NCI-H1694 (cell line): ENCODE measurements around the gene ERGIC3.
"Not testable (repeated sequence)": the region's sequence is repeated elsewhere in the genome, so short reads cannot be mapped to it uniquely, and the experiment has no call there.

Source experiments
- DNase-seq: peaks from one replicate; lab custom pipeline; 2025; lab: John Stamatoyannopoulos, UW

Gene ERGIC3

DNA sequence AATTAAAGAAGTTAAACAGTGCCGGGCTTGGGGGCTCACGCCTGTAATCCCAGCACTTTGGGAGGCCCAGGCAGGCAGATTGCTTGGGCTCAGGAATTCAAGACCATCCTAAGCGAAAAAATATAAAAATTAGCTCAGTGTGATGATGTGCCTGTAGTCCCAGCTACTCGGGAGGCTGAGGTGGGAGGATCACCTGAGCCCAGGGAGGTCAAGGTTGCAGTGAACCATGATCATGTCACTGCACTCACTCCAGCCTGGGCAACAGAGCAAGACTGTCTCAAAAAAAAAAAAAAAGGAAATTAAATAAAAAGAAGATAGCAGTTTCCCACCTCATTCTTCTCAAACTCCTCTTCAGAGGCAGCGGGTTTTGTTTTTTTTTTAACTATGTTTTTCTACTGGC lies 24.1 kb upstream of the ERGIC3 start:
- DNase-seq = not testable (repeated sequence)

DNA sequence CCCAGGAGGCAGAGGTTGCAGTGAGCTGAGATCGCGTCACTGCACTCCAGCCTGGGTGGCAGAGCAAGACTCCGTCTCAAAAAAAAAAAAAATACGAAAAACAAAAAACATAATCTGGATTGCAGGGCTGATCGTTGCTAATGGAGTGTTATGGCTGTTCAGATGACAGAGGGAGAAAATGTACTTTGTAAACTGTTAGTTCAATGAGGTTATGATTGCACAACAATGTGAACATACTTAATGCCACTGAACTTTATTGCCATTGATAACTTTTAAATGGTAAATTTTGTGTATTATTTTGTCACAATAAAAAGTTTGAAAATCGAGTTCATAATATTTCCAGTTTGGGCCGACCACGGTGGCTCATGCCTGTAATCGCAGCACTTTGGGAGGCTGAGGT lies 22.9 kb upstream of the ERGIC3 start:
- no peak for DNase-seq

DNA sequence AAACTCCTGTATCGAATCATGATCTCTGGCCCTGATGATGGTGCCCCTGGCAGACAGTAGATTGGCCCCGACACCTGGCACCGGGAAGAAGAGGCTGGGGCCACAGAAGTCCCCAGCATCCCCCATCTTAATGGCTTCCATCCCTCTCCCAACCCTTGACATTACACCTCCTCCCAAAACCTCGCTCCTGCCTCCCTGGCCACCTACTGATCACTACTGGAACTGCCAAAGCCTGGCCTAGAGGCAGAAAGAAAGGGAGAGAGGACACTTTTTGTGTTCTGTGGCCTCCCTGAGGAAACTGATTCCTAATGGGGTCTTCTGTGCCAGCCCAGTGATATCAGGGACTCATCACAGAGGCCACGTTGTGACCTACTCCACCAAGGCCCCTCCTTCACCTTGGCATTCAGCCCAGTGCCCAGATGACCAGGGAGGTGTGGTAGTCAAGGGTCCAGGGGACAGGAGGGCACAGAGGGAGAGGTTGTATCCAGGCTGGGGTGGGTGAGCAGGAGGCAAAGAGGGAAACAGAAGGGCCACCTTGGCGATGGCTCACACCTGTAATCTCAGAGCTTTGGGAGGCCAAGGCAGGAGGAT lies 18.5 kb upstream of the ERGIC3 start:
- no peak for DNase-seq

DNA sequence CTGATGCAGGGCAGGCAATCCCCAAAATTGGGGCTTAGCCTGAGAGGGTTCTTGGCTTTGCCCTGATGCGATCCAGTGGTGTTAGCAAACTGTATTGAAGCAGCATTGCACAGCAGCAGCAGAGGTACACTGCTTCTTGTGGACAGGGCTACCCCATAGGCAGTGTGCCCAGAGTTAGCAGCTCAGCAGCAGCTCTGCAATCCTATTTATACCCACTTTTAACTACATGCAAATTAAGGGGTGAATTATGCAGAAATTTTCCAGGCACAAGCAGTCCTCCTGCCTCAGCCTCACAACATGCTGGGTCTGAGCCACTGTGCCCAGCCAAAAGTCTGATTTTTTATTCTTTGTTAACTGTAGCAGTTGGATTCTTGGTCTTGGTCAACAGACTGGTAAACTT lies 16.2 kb upstream of the ERGIC3 start:
- DNase-seq = no peak

DNA sequence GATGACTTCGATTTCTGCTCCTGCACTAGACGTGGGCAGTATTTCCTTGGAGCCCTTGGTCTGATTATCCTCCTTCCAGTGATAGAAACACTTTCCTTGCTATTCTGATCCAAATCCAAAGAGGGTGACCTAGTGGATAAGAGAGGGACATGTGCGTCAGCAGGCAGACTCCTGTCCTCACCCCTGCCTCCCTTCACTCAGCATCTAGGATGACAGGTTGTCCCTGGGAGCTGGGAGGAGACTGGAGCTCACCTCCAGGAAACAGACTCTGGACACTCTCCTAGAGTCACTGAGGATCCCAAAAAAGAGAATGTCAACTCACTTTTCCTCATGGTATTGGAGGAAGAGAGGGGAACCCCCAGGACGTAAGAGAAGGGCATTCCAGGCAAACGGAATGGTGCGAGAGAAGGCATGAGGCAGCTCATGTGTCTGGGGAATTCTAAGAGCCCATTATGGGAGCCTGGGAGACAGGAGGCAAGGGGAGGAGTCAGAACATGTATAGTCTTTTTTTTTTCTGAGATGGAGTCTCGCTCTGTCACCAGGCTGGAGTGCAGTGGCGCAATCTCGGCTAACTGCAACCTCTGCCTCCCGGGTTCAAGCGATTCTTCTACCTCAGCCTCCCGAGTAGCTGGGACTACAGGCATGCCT lies 14.6 kb upstream of the ERGIC3 start:
- no peak for DNase-seq

DNA sequence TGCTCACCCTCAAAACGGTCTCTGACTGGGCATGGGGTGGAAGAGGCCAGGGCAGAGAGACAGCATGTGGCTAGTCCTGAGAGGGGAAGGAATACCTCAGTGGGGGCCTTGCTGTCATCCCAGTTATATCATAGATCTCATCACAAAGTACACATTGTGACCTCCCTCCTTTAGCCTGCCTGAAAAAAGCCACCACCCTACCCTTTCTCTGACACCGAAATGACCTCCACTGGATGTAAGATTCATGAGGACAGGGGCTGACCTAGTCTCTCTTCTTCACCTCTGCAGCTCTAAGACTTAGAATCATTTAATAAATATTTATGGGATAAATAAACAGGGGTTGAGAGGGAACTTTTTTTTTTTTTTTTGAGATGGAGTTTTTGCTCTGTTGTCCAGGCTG lies 12.3 kb upstream of the ERGIC3 start, which contains the start of gene C20orf173:
TSS of gene C20orf173 (minus strand) at position 101 of the 400 bp plus-strand sequence. CDS start 279 bp downstream, outside the sequence.
- no peak for DNase-seq

DNA sequence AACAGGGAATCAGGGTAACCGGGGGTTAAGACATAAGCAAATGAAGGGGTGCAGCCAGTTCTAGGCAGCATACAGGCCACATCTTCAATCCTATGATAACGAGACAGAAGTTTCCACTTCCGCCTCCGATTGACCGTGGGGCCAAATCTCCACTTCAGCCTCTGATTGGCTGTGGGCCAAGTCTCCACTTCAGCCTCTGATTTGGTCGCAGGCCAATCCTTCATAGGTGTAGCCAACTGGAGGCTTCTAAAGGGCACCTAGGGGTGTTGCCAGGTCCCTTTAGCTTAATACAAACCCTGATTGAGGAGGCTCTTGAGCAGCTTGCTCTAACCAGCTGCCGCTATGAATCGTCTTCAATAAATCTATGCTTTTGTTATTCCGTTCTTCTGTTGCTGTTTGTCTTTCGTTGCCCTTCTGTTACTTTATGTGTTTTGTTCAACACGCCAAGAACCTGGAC lies 2.1 kb upstream of the ERGIC3 start:
- no peak for DNase-seq

DNA sequence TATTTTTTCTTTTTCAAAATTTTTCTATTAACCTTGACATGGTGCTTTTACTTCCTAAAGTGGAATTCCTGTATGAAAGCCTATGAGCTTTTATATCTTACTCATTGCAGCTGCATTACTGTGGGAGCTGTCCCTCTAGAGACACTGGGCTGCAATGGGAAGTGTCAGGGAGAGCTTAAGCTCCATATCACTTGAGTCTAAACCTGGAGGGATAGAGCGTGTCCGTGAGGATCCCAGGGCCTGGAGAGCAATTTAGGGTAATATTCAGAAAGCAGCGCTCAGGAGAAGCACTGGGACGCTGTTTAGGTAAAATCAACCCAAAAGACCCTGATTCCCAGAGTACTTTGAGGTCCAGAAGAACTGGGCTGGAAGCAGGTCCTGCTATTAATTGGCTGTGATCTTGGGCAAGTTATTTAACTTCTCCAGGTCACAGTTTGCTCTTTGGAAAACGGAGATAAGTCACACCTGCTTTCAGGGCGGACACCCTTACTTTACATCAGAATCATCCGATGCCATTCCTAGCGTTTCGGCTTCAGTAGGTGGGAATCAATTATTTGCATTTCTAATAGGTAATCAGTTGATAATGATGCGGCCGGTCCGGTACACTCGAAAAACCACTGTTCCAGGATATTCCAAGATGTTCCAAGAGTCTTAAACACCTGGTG lies 628 bp upstream of the ERGIC3 start:
- DNase-seq = no peak

DNA sequence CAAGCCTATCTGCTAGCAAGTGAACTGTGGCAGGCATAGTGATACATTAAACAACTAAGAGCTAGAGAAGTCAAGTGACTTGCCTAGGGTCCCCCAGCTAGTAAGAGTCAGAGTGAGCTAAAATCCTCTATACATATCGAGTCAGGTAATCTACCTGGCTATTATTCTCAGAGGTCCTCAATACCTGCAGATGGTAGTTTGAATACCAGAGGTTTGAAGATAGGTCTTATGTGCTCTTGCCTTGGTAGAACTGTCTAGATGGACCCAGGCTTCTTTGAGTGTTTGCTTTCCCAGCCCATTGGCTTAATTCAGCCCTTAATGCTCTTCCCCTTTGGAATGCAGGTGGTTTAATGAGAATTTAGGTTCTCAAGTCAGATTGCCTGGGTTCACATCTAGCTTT lies 1.1 kb downstream of the ERGIC3 start:
- DNase-seq = no peak

DNA sequence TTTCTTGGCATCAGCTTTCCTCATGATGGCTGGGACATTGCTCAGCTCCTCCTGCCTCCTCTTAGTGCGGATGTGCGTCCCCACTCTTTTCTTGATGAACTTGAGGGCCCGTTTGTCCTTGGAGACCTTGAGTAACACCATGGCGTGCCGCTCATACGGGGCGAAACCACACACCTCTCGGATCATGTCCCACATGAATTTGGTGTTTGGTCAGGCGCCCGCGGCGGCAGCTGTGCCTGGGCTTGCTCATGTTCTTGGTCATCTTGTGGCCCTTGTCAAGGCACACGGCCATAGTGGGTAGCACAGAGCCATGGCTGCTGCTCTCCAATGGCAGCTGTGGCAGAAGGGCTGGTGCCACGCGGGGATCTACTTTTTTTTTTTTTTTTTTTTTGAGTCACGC lies 2.6 kb downstream of the ERGIC3 start:
- DNase-seq = no peak

DNA sequence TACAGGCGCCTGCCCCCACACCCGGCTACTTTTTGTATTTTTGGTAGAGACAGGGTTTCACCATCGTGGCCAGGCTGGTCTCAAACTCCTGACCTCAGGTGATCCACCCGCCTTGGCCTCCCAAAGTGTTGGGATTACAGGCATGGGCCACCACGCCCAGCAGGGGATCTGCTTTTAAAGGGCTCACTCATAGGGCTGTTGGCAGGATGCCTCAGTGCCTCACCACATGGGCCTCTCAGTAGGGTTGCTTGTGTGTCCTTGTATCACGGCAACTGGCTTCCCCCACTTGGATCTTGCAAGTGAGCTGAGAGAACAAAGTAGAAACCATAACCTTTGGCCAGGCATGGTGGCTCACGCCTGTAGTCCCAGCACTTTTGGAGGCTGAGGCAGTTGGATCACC lies 3.1 kb downstream of the ERGIC3 start:
- DNase-seq = not testable (repeated sequence)

DNA sequence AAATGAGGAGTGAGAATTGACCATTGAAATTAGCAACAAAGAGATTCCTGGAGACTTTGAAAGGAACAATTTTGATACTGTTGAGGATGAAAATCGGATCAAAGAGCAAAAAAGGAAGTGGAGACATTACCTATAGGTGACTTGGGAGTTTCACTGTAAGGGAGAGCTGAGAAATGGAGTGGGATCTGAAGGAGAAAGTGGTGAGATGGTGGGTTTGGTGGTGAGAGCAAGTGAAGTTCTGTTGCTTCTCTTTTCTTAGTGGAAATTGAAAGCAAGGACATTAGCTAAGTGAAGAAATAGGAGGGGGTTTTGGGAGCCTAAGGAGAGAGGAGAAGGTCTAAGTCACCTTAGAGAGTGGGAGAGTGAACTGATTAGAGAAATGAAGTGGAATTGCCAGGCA lies 4.2 kb downstream of the ERGIC3 start:
- no peak for DNase-seq

DNA sequence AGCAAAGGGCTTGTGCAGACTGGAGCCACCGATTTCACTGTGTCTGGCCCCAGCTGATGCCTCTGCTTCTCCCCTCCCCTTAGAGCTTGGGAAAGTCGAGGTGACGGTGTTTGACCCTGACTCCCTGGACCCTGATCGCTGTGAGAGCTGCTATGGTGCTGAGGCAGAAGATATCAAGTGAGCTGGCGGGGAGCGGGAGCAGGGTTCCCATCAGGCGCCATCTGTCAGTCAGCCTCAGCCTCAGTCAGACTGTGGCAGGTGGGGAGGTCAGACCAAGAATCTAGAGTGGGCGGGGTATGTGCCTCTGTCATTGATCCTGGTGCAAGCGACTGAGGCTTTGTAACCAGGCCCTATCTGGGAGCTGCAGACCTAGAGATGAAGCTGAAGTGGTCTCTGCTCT lies 5.5 kb downstream of the ERGIC3 start:
- no peak for DNase-seq

DNA sequence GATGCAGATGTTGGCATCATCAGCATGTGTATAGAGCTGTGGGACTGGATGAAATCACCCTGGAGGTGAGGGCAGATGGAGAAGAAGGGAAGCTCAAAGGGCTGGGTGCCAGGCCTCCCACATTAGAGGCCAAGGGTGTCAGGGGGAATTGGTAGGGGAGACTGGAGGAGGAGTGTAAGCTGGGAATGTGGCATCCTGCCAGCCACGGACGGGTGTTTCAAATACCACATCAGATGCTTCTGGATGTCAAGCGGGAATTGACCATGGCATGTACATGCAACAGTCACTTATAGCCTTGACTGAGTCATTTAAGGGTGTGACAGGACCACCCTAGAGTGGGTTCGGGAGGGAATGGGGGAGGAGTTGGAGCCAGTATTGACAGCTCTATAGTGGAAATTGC lies 9.6 kb downstream of the ERGIC3 start:
- no peak for DNase-seq

DNA sequence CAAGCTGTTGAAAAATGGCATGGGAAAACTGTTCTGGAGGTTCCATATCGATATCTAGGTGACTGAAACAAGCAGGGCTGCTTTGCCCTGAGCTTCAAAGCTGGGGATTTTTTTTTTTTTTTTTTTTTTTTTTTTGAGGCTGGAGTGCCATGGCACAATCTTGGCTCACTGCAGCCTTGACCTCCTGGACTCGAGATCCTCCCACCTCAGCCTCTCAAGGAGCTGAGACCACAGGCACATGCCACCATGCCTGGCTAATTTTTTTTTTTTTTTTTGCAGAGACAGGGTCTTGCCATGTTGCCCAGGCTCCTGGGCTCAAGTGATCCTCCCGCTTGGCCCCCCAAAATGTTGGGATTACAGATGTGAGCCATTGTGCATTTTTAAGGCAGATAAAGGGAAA lies 11.0 kb downstream of the ERGIC3 start:
- no peak for DNase-seq

DNA sequence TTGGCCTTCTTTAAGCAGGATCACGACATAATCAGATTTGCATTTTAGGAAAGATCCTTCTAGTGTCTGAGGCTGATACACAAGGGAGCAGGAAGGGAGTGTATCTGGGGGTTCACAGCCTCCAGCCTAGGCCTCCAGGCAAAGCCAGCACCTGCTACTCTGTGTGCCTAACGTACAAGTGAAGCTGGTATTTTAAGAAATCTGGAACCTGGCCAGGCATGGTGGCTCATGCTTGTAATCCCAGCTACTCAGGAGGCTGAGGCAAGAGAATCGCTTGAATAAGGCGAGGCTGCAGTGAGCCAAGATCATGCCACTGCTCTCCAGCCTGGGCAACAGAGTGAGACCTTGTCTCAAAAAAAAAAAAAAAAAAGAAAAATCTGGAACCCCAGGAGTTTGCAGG lies 13.6 kb downstream of the ERGIC3 start:
- not testable (repeated sequence) for DNase-seq

DNA sequence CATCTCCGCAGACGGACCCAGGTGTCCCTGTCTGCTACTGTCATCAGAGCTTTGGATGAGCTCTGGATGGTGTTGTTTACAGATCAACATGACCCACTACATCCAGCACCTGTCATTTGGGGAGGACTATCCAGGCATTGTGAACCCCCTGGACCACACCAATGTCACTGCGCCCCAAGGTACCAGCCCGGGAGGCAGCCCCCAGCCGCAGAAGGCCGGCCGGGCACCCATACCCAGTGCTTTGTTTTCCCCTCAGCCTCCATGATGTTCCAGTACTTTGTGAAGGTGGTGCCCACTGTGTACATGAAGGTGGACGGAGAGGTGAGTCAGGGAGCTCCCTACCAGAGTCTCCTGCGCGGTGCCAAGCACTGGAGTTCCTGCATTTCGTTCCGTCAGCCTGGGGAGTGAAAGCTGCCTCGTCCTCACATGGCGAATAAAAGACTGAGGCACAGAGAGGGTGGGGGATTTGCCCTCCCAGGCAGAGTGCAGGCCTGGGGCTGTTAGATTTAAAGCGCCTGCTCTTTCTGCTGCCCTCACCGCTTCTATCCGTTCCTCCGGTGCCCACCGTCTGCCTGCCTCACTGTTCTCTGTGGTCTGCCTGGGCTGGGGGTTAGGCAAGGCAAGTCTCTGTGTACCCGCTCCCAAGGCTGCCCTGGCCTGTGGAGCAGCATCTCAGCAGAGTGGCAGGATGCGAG lies 14.2 kb downstream of the ERGIC3 start:
- no peak for DNase-seq

DNA sequence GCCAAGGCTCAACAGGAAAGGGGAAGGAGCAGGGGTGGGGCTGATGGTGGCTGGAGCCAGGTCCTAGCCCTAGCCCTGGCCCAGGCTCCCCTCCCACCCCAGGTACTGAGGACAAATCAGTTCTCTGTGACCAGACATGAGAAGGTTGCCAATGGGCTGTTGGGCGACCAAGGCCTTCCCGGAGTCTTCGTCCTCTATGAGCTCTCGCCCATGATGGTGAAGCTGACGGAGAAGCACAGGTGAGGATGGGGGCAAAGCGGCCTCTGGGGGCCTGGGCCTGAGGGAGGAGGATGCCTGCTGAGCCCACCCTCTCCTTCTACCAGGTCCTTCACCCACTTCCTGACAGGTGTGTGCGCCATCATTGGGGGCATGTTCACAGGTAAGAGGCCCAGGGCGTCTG lies 15.0 kb downstream of the ERGIC3 start:
- DNase-seq = no peak

DNA sequence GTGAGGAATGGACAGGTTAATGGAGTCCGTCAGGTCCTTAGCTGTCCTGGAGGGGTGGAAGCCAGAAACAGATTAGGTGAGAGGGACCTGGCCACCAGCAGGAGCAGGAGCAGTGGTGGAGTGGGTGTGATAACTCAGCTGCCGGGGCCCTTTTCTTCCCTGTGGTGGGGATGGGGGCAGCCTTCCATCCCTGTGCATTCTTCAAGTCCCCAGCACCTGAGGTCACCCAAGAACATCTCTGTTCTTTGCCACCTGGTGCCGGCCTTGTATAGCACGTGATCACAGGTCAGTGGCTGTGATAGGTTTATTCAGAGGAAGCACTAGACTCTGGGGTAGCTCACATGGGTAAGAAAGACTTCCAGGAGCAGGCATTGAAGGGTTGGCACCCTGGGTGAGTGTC lies 16.6 kb downstream of the ERGIC3 start:
- no peak for DNase-seq

DNA sequence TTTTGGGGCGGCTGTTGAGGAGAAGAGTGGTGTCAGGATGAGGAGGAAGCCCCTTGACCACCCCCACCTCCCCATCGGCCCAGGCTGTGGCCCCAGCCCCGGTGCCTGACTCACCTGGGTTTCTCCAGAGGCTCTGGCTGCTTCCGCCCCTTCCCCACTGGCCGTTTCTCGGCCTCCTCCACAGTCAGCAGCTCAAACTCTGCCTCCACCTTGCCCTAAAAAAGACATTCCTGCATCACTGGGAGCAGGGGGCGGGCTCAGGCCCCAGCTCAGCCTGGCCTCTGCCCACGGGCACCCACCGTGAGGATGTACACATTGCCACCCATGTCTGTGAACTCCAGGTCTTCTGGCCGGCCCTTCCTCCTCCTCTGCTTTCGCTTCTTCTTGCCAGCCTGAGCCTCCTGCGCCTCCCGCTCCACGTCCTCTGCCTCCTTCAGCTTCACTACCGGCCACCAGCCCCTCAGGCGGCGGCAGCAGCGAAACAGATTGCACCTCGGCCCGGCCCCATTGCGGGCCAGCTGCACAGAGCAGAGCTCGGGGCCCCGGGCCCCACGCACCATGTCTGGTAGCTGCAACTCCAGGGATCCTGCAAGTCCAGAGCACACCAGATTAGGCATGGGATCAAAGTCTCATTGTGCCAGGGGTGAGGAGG lies 17.3 kb downstream of the ERGIC3 start:
- no peak for DNase-seq

DNA sequence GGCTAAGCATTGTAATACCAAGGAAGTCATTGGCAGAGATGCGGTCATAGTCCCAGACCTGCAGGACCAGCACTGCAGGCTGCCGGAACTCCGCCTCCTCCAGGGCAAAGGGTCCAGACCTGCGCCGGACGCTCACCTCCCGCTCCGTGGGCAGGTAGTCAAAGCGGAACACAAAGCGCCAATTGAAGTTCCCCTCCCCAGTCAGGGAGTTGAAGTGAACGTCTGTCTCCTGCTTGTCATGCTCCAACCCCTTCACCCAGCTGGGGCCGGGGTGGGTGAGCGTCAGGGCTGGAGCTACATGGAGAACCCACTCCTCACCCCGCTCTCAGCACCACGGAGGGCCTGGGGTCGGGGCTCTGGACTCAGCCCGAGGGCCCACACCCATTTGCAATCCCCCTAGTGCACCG lies 18.2 kb downstream of the ERGIC3 start:
- DNase-seq = no peak

DNA sequence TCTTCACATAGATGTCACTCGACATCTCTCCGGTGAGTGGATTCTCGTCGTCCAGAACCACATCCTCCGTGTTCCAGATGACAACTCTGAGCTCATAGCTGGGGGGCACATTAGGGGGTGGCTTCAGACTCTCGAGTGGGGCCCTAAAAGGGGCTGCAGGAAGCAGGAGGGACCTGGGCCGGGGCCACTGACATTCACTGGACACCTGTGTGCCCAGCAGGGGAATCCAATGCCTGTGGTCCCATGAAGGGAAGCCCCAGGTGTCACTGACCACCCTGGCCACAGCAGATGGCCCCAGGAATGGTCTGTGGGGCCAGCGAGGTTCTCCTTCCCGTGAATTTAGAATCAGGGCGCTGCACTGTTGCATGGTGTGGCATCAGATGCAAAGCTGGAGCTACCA lies 18.7 kb downstream of the ERGIC3 start:
- no peak for DNase-seq
